Ovary (tissue), 3 donors: ENCODE results near the gene GHSR.

Experiments
- EP300 ChIP-seq: sonication (generic); formaldehyde crosslinking; IDR thresholded peaks from one replicate; pipeline ENCODE4 v1.6.1; 2017; ENCODE audit warnings: antibody characterized with exemption
- POLR2A ChIP-seq: fragments of 450-650 bp; IDR thresholded peaks from one replicate; pipeline ENCODE4 v1.6.1; 2017; ENCODE audit warnings: antibody characterized with exemption, mild to moderate bottlenecking, moderate library complexity
- TF ChIP-seq, protein P1 (sequence below), 3 donors: fragments of 450-650 bp in 2 of 3; fragments of 200-600 bp in 1 of 3; IDR thresholded peaks; one replicate each; pipeline versions ENCODE4 v1.5.1 to v1.8.0; 2016 to 2022; ENCODE audit warnings: antibody characterized with exemption in 3 of 3, mild to moderate bottlenecking in 1 of 3
- donor health status: DM: no; HTN: no; CAD: no.

- TF ChIP-seq, protein P1, sequence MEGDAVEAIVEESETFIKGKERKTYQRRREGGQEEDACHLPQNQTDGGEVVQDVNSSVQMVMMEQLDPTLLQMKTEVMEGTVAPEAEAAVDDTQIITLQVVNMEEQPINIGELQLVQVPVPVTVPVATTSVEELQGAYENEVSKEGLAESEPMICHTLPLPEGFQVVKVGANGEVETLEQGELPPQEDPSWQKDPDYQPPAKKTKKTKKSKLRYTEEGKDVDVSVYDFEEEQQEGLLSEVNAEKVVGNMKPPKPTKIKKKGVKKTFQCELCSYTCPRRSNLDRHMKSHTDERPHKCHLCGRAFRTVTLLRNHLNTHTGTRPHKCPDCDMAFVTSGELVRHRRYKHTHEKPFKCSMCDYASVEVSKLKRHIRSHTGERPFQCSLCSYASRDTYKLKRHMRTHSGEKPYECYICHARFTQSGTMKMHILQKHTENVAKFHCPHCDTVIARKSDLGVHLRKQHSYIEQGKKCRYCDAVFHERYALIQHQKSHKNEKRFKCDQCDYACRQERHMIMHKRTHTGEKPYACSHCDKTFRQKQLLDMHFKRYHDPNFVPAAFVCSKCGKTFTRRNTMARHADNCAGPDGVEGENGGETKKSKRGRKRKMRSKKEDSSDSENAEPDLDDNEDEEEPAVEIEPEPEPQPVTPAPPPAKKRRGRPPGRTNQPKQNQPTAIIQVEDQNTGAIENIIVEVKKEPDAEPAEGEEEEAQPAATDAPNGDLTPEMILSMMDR (IDR thresholded peaks at IDR 0.05), result no peak
- TF ChIP-seq POLR2A (no peak), EP300 (no peak)
Observed at GRCh38 chr3:172478116-172478515, 29.9 kb upstream of the GHSR start.
